HEK293 (cell line): Measurements from ENCODE around the gene DUSP14.
"Not testable (repeated sequence)": the region's sequence is repeated elsewhere in the genome, so short reads cannot be mapped to it uniquely, and the experiment has no call there.

Source experiments
- CTCF ChIA-PET: fragments of 350-600 bp; formaldehyde crosslinking; extraction: SDS; loops from one replicate; lab custom pipeline; 2021; ENCODE audit warnings: antibody characterized with exemption; lab: Yijun Ruan, JAX
- POLR2A ChIA-PET: fragments of 300-600 bp; formaldehyde crosslinking; extraction: SDS; loops from one replicate; lab custom pipeline; 2020; ENCODE audit warnings: antibody characterized with exemption, inconsistent platforms; lab: Yijun Ruan, JAX
- H3K27ac ChIP-seq: fragments of 200-500 bp; sonication (Bioruptor generic); 2 replicates; pipeline ENCODE4 v1.5.1; 2014; ENCODE audit warnings: low read depth, low read length, control low read depth, inconsistent platforms; ENCODE audit errors: extremely low read depth
- H3K36me3 ChIP-seq, 2 experiments: fragments of 200-500 bp in 1 of 2; sonication (Bioruptor generic) in 1 of 2; 1 replicate in 1 of 2; 2 replicates in 1 of 2; pipeline ENCODE4 v1.5.1; 2014 to 2017; ENCODE audit warnings: inconsistent platforms in 2 of 2, low read length in 2 of 2; ENCODE audit not compliant: control insufficient read depth in 2 of 2, insufficient read depth in 1 of 2
- H3K4me1 ChIP-seq: fragments of 200-500 bp; sonication (Bioruptor generic); 2 replicates; pipeline ENCODE4 v1.5.1; 2014; ENCODE audit warnings: mild to moderate bottlenecking, low read length, inconsistent platforms; ENCODE audit not compliant: control insufficient read depth, insufficient read depth
- H3K4me3 ChIP-seq: 2 replicates; pipeline ENCODE4 v1.5.1; 2011; ENCODE audit warnings: low read depth, mild to moderate bottlenecking, control low read depth, low read length, moderate library complexity
- H3K9me3 ChIP-seq: fragments of 200-500 bp; sonication (Bioruptor generic); 2 replicates; pipeline ENCODE4 v1.5.1; 2014; ENCODE audit warnings: low read depth, low read length, inconsistent platforms; ENCODE audit not compliant: control insufficient read depth, insufficient read depth
- ATF2 ChIP-seq: fragments of 450-650 bp; formaldehyde crosslinking; IDR thresholded peaks from 2 replicates; pipeline ENCODE4 v1.5.1; 2016; ENCODE audit warnings: missing biosample characterization, missing genetic modification characterization, low read depth
- FEZF1 ChIP-seq: fragments of 450-650 bp; formaldehyde crosslinking; IDR thresholded peaks from 2 replicates; pipeline ENCODE4 v1.5.1; 2016; ENCODE audit warnings: missing biosample characterization, missing genetic modification characterization
- OSR2 ChIP-seq: fragments of 450-650 bp; formaldehyde crosslinking; IDR thresholded peaks from 2 replicates; pipeline ENCODE4 v1.5.1; 2016; ENCODE audit warnings: missing biosample characterization, missing genetic modification characterization
- PATZ1 ChIP-seq: fragments of 450-650 bp; formaldehyde crosslinking; IDR thresholded peaks from 2 replicates; pipeline ENCODE4 v1.5.1; 2016; ENCODE audit warnings: missing biosample characterization, missing genetic modification characterization
- SETDB1 ChIP-seq: IDR thresholded peaks from one replicate; pipeline ENCODE4 v1.6.1; 2017; ENCODE audit warnings: mild to moderate bottlenecking, low read length, moderate library complexity, mixed read lengths; ENCODE audit not compliant: insufficient read length
- SP3 ChIP-seq: fragments of 450-650 bp; formaldehyde crosslinking; IDR thresholded peaks from 2 replicates; pipeline ENCODE4 v1.5.1; 2016; ENCODE audit warnings: missing biosample characterization, missing genetic modification characterization
- ZBTB10 ChIP-seq: fragments of 450-650 bp; formaldehyde crosslinking; IDR thresholded peaks from 2 replicates; pipeline ENCODE4 v1.5.1; 2016; ENCODE audit warnings: missing biosample characterization, missing genetic modification characterization
- ZBTB20 ChIP-seq: fragments of 450-650 bp; formaldehyde crosslinking; IDR thresholded peaks from 2 replicates; pipeline ENCODE4 v1.5.1; 2016; ENCODE audit warnings: missing biosample characterization, missing genetic modification characterization
- ZBTB8A ChIP-seq: fragments of 450-650 bp; formaldehyde crosslinking; IDR thresholded peaks from 2 replicates; pipeline ENCODE4 v1.5.1; 2016; ENCODE audit warnings: missing biosample characterization, missing genetic modification characterization
- ZNF10 ChIP-seq: fragments of 450-650 bp; formaldehyde crosslinking; IDR thresholded peaks from 2 replicates; pipeline ENCODE4 v1.5.1; 2017; ENCODE audit warnings: missing biosample characterization, missing genetic modification characterization
- ZNF121 ChIP-seq: fragments of 450-650 bp; formaldehyde crosslinking; IDR thresholded peaks from 2 replicates; pipeline ENCODE4 v1.5.1; 2016; ENCODE audit warnings: missing biosample characterization, missing genetic modification characterization
- ZNF174 ChIP-seq: fragments of 450-650 bp; formaldehyde crosslinking; IDR thresholded peaks from 2 replicates; pipeline ENCODE4 v1.5.0; 2017; ENCODE audit warnings: missing biosample characterization, mild to moderate bottlenecking, missing genetic modification characterization
- ZNF248 ChIP-seq: fragments of 450-650 bp; formaldehyde crosslinking; IDR thresholded peaks from 2 replicates; pipeline ENCODE4 v1.5.1; 2017; ENCODE audit warnings: missing biosample characterization, missing genetic modification characterization
- ZNF266 ChIP-seq: fragments of 450-650 bp; formaldehyde crosslinking; IDR thresholded peaks from 2 replicates; pipeline ENCODE4 v1.5.1; 2016; ENCODE audit warnings: missing biosample characterization, missing genetic modification characterization, low read depth
- ZNF391 ChIP-seq: fragments of 450-650 bp; formaldehyde crosslinking; IDR thresholded peaks from 2 replicates; pipeline ENCODE4 v1.5.1; 2016; ENCODE audit warnings: low read depth, missing biosample characterization, missing genetic modification characterization, borderline replicate concordance
- ZNF433 ChIP-seq: fragments of 450-650 bp; formaldehyde crosslinking; IDR thresholded peaks from 2 replicates; pipeline ENCODE4 v1.5.1; 2016; ENCODE audit warnings: missing biosample characterization, missing genetic modification characterization, low read depth
- ZNF449 ChIP-seq: fragments of 450-650 bp; formaldehyde crosslinking; IDR thresholded peaks from 2 replicates; pipeline ENCODE4 v1.5.1; 2017; ENCODE audit warnings: missing biosample characterization, mild to moderate bottlenecking, missing genetic modification characterization, moderate library complexity
- ZNF596 ChIP-seq: fragments of 450-650 bp; IDR thresholded peaks from 2 replicates; pipeline ENCODE4 v1.5.0; 2018; ENCODE audit warnings: missing biosample characterization, mild to moderate bottlenecking, missing genetic modification characterization, moderate library complexity
- ZNF600 ChIP-seq: fragments of 450-650 bp; formaldehyde crosslinking; IDR thresholded peaks from 2 replicates; pipeline ENCODE4 v1.5.1; 2016; ENCODE audit warnings: missing biosample characterization, missing genetic modification characterization
- ZNF623 ChIP-seq: fragments of 450-650 bp; formaldehyde crosslinking; IDR thresholded peaks from 2 replicates; pipeline ENCODE4 v1.5.1; 2016; ENCODE audit warnings: missing biosample characterization, missing genetic modification characterization
- ZNF776 ChIP-seq: fragments of 450-650 bp; formaldehyde crosslinking; IDR thresholded peaks from 2 replicates; pipeline ENCODE4 v1.5.0; 2017; ENCODE audit warnings: missing biosample characterization, missing genetic modification characterization, borderline replicate concordance

Gene DUSP14

GRCh38 chr17:37511642-37512041 is 22.0 kb downstream of the DUSP14 start:
- H3K4me3 ChIP-seq, H3K4me1 ChIP-seq, CTCF ChIA-PET, H3K9me3 ChIP-seq, H3K27ac ChIP-seq: not testable (repeated sequence)
- peaks cover 16 to 50% of the 10 kb centered on the region in 2 experiments for H3K36me3 ChIP-seq
- TF ChIP-seq ZNF121 = 0 out of 2 replicates have a peak, but pooled peaks have one; percentile 26
- POLR2A ChIA-PET = interaction anchor here (1.1 kb wide), 1 partner anchor 20 kb away, joined by 3 read pairs; no protein-coding TSS in a partner anchor

GRCh38 chr17:37512442-37513068 is 22.9 kb downstream of the DUSP14 start:
- peaks cover 7% of the 10 kb centered on the region for H3K4me1 ChIP-seq
- TF ChIP-seq SP3 (tag by site-specific recombination) = no peak
- no peak for TF ChIP-seq ZNF596 (tag by site-specific recombination)
- peak; percentile 86 for TF ChIP-seq ZNF600 (tag by site-specific recombination)
- no peak for TF ChIP-seq ZNF623 (tag by site-specific recombination)
- TF ChIP-seq ZBTB8A (tag by site-specific recombination) = no peak
- 0 out of 2 replicates have a peak, but pooled peaks have one; percentile 63 for TF ChIP-seq ZNF10 (tag by site-specific recombination)
- TF ChIP-seq SETDB1 = no peak
- no peak for TF ChIP-seq ZNF433 (tag by site-specific recombination)
- no peaks in the 10 kb centered on the region for H3K9me3 ChIP-seq
- ChIA-PET CTCF (interaction anchor here (0.6 kb wide), 1 partner anchor 38 kb away, joined by 3 read pairs; no protein-coding TSS in a partner anchor), POLR2A (no interaction called here)
- no peak overlapping the region for H3K27ac ChIP-seq
- no peak overlapping the region for H3K4me3 ChIP-seq
- peaks cover 16 to 57% of the 10 kb centered on the region in 2 experiments for H3K36me3 ChIP-seq

GRCh38 chr17:37513711-37514110 is 24.0 kb downstream of the DUSP14 start:
- Histone ChIP-seq H3K36me3 (peaks cover 20 to 64% of the 10 kb centered on the region in 2 experiments), H3K27ac (0 out of 2 replicates have a peak overlapping the region, but pooled peaks have one; percentile 7), H3K4me1 (peaks cover 7% of the 10 kb centered on the region), H3K9me3 (no peaks in the 10 kb centered on the region), H3K4me3 (no peak overlapping the region)
- no peak for TF ChIP-seq ZNF391 (tag by site-specific recombination)
- TF ChIP-seq OSR2 = peak; percentile 66; the same call in 1 of the 2 replicates
- no peak for TF ChIP-seq ZNF248 (tag by site-specific recombination)
- TF ChIP-seq ZBTB10 (tag by site-specific recombination) = no peak
- TF ChIP-seq ZNF266 (tag by site-specific recombination) = no peak
- TF ChIP-seq ZNF776 (tag by site-specific recombination) = no peak
- no peak for TF ChIP-seq ZNF449 (tag by site-specific recombination)
- TF ChIP-seq ZNF174 (tag by site-specific recombination) = no peak
- TF ChIP-seq PATZ1 = no peak
- peak; percentile 73; the same call in 1 of the 2 replicates for TF ChIP-seq FEZF1 (tag by site-specific recombination)
- TF ChIP-seq ATF2 (tag by site-specific recombination) = no peak
- peak; percentile 29; the same call in 1 of the 2 replicates for TF ChIP-seq ZBTB20 (tag by site-specific recombination)
- POLR2A ChIA-PET = interaction anchor here (0.5 to 0.7 kb wide), 3 partner anchors 129 to 910 kb away, joined by 3 to 5 read pairs (median 5); partner anchors contain the start of gene DDX52
- CTCF ChIA-PET = interaction anchor here (0.6 to 2.7 kb wide), 5 partner anchors 8 to 1154 kb away, joined by 3 to 11 read pairs (median 4); no protein-coding TSS in a partner anchor
